GM12864 (cell line): ENCODE results near the gene CREB3.

ENCODE experiments used
- DNase-seq: peaks from one replicate; pipeline ENCODE4 v3.0.0-alpha.2; 2011; ENCODE audit warnings: low read depth
- H3K4me3 ChIP-seq: 2 replicates; pipeline ENCODE4 v1.5.1; 2011; ENCODE audit warnings: mild to moderate bottlenecking, low read depth, low read length, control low read depth
- CTCF ChIP-seq: IDR thresholded peaks from 2 replicates; pipeline ENCODE4 v1.5.1; 2011; ENCODE audit warnings: low read depth, mild to moderate bottlenecking, moderate library complexity, low read length, control low read depth, inconsistent platforms; ENCODE audit errors: missing control alignments

The CREB3 gene

DNA sequence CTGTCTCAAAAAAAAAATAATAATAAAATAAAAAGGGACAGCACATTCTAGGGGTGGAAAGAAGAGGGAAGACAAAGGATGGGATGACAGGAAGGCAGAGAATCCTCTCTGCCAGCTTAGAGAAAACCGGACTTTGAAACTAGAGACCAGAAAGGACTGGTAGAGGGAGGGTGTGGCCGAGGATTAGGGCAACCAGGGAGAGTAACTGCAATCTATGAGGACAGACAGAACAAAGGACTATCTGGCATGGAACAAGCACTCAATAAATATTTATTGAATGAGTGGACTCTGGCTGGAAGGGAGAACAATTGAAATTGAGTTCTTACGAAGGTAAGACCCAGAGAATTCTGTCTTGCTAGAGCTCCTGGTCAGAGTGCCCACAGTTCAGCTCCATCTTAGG lies 14.1 kb downstream of the CREB3 start:
- peak overlapping the region; percentile 90 for H3K4me3 ChIP-seq
- no peak for TF ChIP-seq CTCF
- DNase-seq: no peak

DNA sequence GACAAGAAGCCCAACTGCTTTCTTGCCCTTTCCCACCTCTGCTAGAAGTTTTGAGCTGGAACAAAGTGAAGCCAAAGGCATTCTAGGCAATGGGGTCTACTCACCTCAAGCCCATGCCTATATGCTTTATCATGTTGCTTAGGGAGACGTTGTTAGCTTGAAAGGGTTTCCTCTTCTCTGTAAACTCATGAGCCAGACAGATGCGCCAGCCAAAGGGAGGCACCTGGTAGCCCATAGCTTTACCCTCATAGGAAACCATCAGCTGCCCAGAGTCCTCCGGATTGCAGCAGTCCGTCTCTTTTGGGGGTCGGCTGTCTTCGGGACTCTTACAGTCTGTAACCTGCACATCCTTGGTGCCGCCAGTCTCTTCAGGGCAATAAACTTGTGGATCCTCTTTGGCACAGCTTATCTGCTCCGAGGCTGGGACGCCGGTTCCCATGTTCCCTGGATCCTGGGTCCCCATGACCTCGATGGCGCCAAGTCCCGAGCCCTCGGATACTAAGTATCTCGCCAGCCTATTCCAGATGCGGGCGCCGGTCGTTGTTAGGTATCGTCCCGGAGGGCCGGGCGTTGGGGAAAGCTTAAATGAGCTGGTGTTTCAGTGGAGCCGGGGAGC lies 15.9 kb downstream of the CREB3 start:
- peak overlapping the region; percentile 90 for H3K4me3 ChIP-seq
- no peak for DNase-seq
- no peak for TF ChIP-seq CTCF

DNA sequence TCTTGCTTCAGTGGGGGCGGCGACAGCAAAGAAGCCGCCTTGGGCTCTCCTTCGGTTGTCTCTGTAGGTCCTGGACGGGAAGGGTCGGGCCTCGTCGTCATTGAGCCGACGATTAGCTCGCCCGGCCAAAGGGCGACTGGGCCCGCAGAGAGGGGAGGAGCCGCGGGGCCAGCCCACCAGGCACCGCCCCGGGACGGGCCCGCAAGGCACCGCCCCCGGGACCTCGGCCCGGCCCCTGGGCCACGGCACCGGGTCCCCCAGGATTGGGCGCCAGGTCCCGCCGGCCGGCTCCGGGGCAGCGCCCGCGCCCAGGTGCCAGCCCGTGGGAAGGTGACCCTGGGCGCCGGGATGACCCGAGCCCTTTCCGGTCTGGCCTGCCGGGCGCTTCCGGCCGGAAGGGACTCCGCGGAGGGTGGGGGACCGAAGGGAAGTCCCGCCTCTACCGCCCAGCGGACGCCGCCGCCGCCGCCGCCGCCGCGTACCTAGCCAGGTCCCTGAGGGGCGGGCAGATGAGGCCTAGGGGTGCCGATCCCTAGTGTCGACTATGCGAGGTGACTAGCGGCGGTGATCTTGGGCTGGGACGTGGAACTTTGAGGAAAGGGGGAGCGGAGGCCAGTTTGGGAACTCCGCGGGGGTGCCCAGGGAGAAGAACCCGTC lies 16.5 kb downstream of the CREB3 start, which contains the start of the genes GBA2 and RGP1:
GBA2 (minus strand) TSS at position 371 of the 657 bp plus-strand sequence. CDS start 524 bp downstream, outside the sequence.
RGP1 (plus strand) TSS at position 430 of the 657 bp plus-strand sequence. CDS start 469 bp downstream, outside the sequence.
- TF ChIP-seq CTCF: no peak
- no peak for DNase-seq
- H3K4me3 ChIP-seq: peak within 1 kb of the TSS; percentile 90

- peak; percentile 6 for TF ChIP-seq CTCF
These were observed 17.2 kb downstream of the CREB3 start for GRCh38 chr9:35749515-35750255.

GRCh38 chr9:35750256-35750531 lies 17.7 kb downstream of the CREB3 start:
- DNase-seq: no peak
- H3K4me3 ChIP-seq: peak overlapping the region; percentile 90
- TF ChIP-seq CTCF: no peak

More at GRCh38 chr9:35749515-35750255, 17.2 kb downstream of the CREB3 start:
- no peak for DNase-seq
- peak overlapping the region; percentile 90 for H3K4me3 ChIP-seq

GRCh38 chr9:35753466-35753865 lies 21.0 kb downstream of the CREB3 start:
- TF ChIP-seq CTCF: no peak
- H3K4me3 ChIP-seq: no peak overlapping the region
- no peak for DNase-seq
